Brain microvascular endothelial cell (primary cell): ENCODE data around the gene TIAM2.

ENCODE experiments used
- DNase-seq: peaks from one replicate; pipeline ENCODE4 v3.0.0-alpha.2; 2020
- H3K27ac ChIP-seq: fragments of 250-450 bp; sonication (Bioruptor Pico); 2 replicates; pipeline ENCODE4 v1.5.1; 2020; ENCODE audit warnings: mild to moderate bottlenecking, moderate library complexity
- H3K27me3 ChIP-seq: fragments of 250-450 bp; sonication (Bioruptor Pico); replicated peaks from 2 replicates; pipeline ENCODE4 v1.5.1; 2020; ENCODE audit warnings: mild to moderate bottlenecking
- H3K36me3 ChIP-seq: fragments of 250-450 bp; sonication (Bioruptor Pico); replicated peaks from 2 replicates; pipeline ENCODE4 v1.5.1; 2020; ENCODE audit warnings: mild to moderate bottlenecking
- H3K4me3 ChIP-seq: 2 replicates; pipeline ENCODE4 v1.5.1; 2011; ENCODE audit warnings: low read depth, mild to moderate bottlenecking, control low read depth, low read length, moderate library complexity
- CTCF ChIP-seq: IDR thresholded peaks from 2 replicates; pipeline ENCODE4 v1.5.1; 2011; ENCODE audit warnings: low read depth, mild to moderate bottlenecking, moderate library complexity, low read length, control low read depth, inconsistent platforms; ENCODE audit errors: missing control alignments
- in situ Hi-C: cut with HindIII; loops from 2 replicates; pipeline ENCODE4 v1.10.0; 2017; ENCODE audit warnings: low sequenced_read_pairs, low pct_ligation_motif_present

TIAM2 gene

GRCh38 chr6:155232848-155233247, 237.7 kb downstream of the TIAM2 start:
- no peak for DNase-seq
- H3K36me3 ChIP-seq, result no peaks in the 10 kb centered on the region
- no peak overlapping the region for H3K4me3 ChIP-seq
- in situ Hi-C loops, result no loop called here
- no peak overlapping the region for H3K27ac ChIP-seq
- no peaks in the 10 kb centered on the region for H3K27me3 ChIP-seq
- no peak for TF ChIP-seq CTCF

- no peaks in the 10 kb centered on the region for H3K27me3 ChIP-seq
- no peaks in the 10 kb centered on the region for H3K36me3 ChIP-seq
- H3K4me3 ChIP-seq, result no peak overlapping the region
- in situ Hi-C loops, result no loop called here
- DNase-seq, result no peak
- TF ChIP-seq CTCF, result no peak
- no peak overlapping the region for H3K27ac ChIP-seq
Observed at GRCh38 chr6:155234167-155234566, 239.1 kb downstream of the TIAM2 start.

GRCh38 chr6:155234687-155235086, 239.6 kb downstream of the TIAM2 start:
- no peak for TF ChIP-seq CTCF
- in situ Hi-C loops, result no loop called here
- H3K36me3 ChIP-seq, result no peaks in the 10 kb centered on the region
- DNase-seq, result no peak
- H3K27ac ChIP-seq, result no peak overlapping the region
- H3K4me3 ChIP-seq, result no peak overlapping the region
- no peaks in the 10 kb centered on the region for H3K27me3 ChIP-seq

GRCh38 chr6:155235087-155235486, 240.0 kb downstream of the TIAM2 start:
- H3K27ac ChIP-seq, result no peak overlapping the region
- no peaks in the 10 kb centered on the region for H3K27me3 ChIP-seq
- H3K4me3 ChIP-seq, result no peak overlapping the region
- no peaks in the 10 kb centered on the region for H3K36me3 ChIP-seq
- no peak for DNase-seq
- in situ Hi-C loops, result no loop called here
- no peak for TF ChIP-seq CTCF

GRCh38 chr6:155237613-155238012, 242.5 kb downstream of the TIAM2 start:
- Histone ChIP-seq H3K27ac (no peak overlapping the region), H3K27me3 (no peaks in the 10 kb centered on the region), H3K4me3 (no peak overlapping the region), H3K36me3 (no peaks in the 10 kb centered on the region)
- in situ Hi-C loops, result no loop called here
- TF ChIP-seq CTCF, result no peak
- DNase-seq, result no peak

GRCh38 chr6:155240905-155241600, 245.9 kb downstream of the TIAM2 start:
- Histone ChIP-seq H3K36me3 (no peaks in the 10 kb centered on the region), H3K27me3 (no peaks in the 10 kb centered on the region), H3K4me3 (no peak overlapping the region), H3K27ac (no peak overlapping the region)
- in situ Hi-C loops, result no loop called here
- TF ChIP-seq CTCF, result no peak
- DNase-seq, result no peak
